Measurements from ENCODE around the gene SLCO3A1.
"Not testable (repeated sequence)": the region's sequence is repeated elsewhere in the genome, so short reads cannot be mapped to it uniquely, and the experiment has no call there.

The SLCO3A1 gene

GRCh38 chr15:91942720-91943394, 89.3 kb downstream of the SLCO3A1 start:
- peak; percentile 47 for DNase-seq

- no peak for DNase-seq
These were observed 90.8 kb downstream of the SLCO3A1 start for GRCh38 chr15:91944331-91944730.

GRCh38 chr15:91945385-91945784, 91.9 kb downstream of the SLCO3A1 start:
- no peak for DNase-seq

- no peak for DNase-seq
These were observed 92.6 kb downstream of the SLCO3A1 start for GRCh38 chr15:91946075-91946474.

DNA sequence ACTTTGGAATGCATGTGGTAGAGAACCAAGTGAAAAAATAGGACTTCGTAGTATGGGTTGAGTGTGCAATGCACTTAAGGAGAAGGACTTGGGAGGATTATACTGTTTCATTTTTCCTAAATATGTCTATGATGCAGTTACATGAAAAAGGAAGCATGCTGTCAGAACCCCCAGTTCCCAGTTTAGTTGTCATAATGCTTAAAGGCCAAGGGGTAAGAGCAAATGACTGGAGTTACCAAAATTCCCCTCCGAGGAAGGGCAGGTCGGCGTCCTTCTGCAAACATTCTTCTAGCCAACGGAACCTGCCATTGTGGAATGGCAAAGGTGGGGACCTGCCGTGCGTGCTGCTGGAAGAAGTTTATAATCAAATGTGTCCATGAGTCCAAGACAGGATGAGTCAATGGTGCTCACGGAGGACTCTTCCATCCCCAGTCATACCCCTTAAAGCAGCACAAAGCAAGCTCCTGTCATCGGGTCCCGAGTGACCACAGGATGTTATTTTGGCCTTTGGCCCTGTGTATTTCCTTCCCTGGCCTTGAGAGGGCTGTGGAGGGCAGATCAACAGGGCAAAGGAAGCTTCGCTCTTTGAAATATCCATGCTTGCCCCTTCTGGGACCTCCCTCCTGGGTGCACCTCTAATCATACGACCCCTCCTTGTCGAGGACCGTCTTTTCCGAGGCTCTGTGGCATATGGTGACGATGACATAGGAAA, 93.2 kb downstream of the SLCO3A1 start:
- no peak for DNase-seq

DNA sequence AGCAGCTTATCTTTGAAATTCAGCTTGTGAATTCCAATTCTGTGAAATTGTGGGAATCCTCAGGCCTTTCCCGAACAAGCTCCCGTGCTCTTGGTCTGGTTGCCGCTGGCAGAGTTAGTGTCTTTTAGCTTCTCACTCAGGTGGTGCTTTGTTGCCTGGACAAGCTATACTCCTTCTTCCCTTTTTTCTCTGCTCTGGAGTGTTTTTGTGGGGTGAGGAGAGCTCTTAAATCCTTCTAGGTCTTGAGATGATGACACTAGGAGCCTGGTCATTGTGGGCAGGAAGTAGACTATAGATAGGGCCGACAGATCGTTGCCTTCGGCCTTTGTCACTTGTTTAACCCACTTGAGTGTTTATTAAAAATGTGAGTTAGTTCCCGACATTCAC, 93.8 kb downstream of the SLCO3A1 start:
- DNase-seq = no peak

- no peak for DNase-seq
These were observed 94.4 kb downstream of the SLCO3A1 start for GRCh38 chr15:91947683-91948608.

GRCh38 chr15:91949361-91949760, 95.9 kb downstream of the SLCO3A1 start:
- no peak for DNase-seq

DNA sequence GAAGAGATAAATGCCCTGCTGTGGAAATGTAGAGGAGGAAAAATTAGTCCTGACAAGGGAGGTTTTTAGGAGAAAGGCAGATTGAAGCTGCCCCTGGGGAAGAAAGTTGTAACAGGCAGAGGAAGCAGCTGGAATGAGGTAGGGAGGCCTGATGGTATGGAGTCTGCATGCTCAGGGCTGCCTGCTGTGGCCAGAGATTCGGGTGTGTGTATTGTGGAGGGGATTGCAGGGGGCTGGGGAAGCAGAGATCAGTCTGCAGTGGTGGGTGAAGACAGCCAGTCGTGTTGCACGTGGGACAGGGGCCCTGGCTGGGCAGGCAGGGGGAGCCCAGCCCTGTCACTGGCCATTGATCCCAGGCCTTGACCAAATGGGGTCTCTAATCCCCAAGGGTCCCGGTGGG, 96.5 kb downstream of the SLCO3A1 start:
- no peak for DNase-seq

GRCh38 chr15:91950631-91951329, 97.3 kb downstream of the SLCO3A1 start:
- DNase-seq = no peak

DNA sequence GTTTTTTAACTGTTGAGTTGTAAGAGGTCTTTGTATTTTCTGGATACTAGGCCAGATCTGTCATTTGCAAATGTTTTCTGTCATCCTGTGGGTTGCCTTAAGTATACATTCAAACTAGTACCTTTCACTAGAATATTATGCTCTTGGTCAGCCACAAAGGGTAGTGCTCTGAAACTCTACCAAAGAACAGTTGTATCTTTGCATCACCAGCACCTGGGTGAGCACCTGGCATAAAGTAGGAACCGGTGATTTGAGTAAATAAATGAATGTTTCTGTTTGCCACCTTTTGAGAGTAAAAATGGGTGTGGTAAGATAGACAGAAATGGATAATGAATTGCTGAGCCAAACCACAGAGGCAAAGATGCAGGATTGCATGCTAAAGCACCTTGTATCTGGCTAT, 98.7 kb downstream of the SLCO3A1 start:
- DNase-seq = no peak

GRCh38 chr15:91953432-91953831, 99.9 kb downstream of the SLCO3A1 start:
- DNase-seq = no peak

DNA sequence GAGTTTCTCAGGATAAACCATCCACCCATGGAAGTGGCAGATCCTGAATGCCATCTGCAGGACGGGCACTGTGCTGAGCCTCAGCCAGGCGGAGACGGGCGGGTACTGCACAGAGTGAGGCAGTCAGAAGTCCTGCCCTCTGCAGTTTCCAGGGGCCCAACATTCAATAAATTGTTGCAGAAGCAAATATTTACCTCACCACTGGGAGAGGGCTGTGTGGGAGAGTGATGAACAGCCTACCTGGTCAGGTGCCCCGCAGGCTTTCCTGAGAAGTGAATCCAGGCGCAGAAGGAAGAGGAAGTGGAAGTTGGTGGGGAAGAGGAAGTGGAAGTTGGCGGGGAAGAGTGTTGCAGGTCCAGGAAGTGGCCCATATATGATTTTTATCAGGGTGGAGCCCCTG, 100.8 kb downstream of the SLCO3A1 start:
- peak; percentile 45 for DNase-seq

GRCh38 chr15:91956026-91956723, 102.7 kb downstream of the SLCO3A1 start:
- no peak for DNase-seq

GRCh38 chr15:91961357-91961756, 107.8 kb downstream of the SLCO3A1 start:
- no peak for DNase-seq

DNA sequence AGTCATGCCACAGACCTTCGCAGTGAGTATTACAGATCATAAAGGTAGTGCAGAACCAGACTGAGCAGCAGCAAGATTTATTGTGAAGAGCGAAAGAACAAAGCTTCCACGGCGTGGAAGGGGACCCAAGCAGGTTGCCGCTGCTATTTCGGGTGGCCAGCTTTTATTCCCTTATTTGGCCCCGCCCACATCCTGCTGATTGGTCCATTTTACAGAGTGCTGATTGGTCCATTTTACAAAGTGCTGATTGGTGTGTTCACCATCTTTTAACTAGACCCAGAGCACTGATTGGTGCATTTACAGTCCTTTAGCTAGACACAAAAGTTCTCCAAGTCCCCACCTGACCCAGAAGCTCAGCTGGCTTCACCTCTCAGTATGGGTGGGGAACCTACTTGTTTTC, 110.2 kb downstream of the SLCO3A1 start:
- not testable (repeated sequence) for DNase-seq

DNA sequence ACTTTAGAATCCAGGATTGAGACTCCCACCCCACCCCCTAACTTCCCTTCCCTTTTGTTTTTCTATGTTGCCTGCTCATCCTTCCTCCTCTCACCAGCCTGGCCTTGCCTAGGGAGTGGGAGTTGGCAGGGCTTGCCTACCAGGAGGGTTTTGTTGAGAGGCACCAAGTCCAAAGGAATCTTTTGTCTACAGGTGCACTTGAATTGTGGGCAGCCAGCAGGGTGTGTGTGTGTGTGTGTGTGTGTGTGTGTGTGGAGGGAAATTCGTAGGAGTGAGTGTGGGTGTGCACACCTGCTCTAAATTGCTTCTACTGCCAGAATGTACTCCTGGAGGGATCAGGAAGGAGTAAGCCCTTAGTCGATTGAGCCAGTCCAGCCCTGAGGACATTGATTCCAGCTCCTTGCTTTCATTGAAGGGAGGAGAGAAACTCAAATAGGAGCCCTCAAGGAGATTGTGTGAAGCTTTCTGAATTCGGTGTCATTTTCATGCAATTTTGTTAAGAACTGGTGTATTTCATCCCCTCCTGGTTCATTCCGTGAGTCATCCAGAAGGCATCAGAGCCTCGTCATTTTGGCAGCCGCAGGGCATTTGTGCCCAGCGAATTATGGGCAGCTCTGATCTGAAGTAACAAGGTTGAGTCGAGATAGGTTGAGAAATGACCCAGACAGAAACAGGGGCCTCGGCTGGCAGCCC, 112.1 kb downstream of the SLCO3A1 start:
- no peak for DNase-seq

GRCh38 chr15:91966194-91966552, 112.7 kb downstream of the SLCO3A1 start:
- DNase-seq = no peak

DNA sequence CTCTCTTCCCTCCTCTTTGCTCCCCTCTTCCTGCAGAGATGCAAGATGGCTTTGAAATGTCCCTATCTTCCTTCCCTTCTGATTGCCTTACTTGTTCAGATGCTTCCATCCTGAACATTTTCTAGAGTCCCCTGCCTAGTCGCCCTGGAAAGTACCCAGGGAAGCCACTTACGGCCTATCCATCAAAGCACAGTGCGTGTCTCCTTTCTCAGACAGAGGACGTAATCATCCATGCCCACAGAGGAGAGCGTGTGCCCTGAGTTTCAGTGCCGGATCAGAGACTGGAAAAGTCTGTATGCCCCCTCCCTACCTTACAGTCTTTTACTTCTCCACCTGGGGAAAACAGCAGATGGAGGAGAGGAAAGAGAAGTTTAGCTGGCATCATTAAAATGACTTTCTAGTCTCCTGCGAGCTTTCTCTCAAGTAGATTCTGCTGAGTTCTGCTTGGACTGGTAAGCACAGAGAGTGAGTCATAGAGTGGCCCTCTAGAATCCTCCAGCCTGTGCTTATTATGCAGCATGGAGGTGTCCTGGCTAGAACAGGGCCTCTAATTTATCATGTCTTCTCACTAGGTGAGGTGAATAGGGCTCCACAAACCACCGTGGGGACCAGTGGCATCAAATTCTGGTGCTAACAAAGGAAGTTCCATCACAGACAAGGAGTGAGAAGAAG, 114.6 kb downstream of the SLCO3A1 start:
- no peak for DNase-seq

DNA sequence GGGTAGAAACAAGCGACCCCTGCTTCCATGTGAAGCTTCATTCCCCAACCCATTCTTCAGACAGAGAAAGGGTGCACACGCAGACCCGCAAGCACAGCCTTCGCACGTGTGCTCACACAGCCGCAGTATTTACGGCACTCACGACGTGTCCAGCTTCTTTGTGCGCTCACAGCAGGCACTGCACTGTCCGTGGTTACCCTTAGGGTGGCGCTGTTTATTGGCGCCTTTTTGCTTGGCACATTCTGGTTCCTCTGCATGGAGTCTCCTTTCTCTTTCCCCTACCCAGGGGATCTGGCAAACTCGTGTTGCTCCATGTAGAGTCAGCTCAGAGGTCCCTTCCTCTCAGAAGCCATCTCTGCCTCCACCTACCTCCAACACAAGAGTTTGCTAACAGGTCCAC, 115.1 kb downstream of the SLCO3A1 start:
- no peak for DNase-seq

- DNase-seq = no peak
These were observed 116.6 kb downstream of the SLCO3A1 start for GRCh38 chr15:91970142-91970541.

Measured in NCI-H774 (cell line).